ENCODE results near the gene CMTM1. TPM values are rescaled to one million over a fixed set of nuclear protein-coding genes. Genes with fewer than 3 reads are reported as not detected.
A peak's percentile ranks its signal among the peaks of the same experiment; 100 is the strongest.
"Not testable (repeated sequence)": the region's sequence is repeated elsewhere in the genome, so short reads cannot be mapped to it uniquely, and the experiment has no call there.

CMTM1 gene
- total RNA-seq, 2 experiments from 2014 or later = 16.6 to 17.8 TPM

DNA sequence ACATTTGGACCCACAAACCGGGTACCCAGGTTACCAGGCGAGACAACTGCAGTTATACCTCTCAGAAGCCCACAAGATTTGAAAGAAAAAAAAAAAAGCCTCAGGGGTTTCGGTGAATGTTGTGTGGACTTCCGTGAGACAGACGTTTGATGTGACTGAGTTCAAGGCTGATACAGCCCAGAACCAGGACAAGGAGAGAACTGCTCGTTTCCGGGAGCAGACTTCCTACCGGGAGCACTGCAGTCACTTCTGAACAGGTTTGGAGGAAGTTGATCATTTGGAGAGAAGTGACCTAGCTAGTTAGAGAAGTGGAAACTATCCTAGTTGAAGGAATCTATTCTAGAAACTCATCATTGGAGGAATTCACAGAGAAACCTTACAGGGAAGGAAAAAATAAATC lies 13.0 kb upstream of the CMTM1 start:
- Mint-ChIP-seq H3K27ac (peak overlapping the region; percentile 91), H3K4me1 (peaks cover 76% of the 10 kb centered on the region), H3K27me3 (no peaks in the 10 kb centered on the region), H3K9me3 (no peaks in the 10 kb centered on the region), H3K36me3 (ENCODE audit: low read depth) (peaks cover 62% of the 10 kb centered on the region), H3K4me3 (peak overlapping the region; percentile 98)
- ChIA-PET CTCF (interaction anchor here (0.8 to 4.9 kb wide), 11 partner anchors 10 to 317 kb away, joined by 4 to 43 read pairs (median 8); partner anchors contain the start of gene NAE1), POLR2A (interaction anchor here (0.7 to 9.9 kb wide), 17 partner anchors 10 to 147 kb away, joined by 3 to 286 read pairs (median 13); partner anchors contain the start of gene CMTM3)
- no peak for DNase-seq

DNA sequence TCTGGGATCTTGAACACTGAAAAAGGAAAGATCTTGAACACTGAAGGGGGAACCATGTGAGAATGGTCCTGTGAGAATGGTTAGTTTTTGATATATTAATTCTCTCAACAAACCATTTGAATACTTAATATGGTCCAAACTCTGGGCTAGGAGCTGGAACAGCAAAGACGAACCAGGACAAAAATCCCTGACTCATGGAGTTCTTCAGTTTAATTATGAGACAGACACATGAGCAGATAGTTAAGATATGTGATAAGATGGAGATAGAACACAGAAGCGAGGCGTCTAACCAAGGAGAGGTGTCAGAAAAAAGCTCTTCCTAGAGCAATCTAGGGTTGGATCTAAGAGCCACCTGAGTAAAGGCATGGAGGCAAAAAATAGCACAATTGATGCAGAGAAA lies 12.2 kb upstream of the CMTM1 start:
- Mint-ChIP-seq H3K27me3 (no peaks in the 10 kb centered on the region), H3K27ac (peak overlapping the region; percentile 91)

DNA sequence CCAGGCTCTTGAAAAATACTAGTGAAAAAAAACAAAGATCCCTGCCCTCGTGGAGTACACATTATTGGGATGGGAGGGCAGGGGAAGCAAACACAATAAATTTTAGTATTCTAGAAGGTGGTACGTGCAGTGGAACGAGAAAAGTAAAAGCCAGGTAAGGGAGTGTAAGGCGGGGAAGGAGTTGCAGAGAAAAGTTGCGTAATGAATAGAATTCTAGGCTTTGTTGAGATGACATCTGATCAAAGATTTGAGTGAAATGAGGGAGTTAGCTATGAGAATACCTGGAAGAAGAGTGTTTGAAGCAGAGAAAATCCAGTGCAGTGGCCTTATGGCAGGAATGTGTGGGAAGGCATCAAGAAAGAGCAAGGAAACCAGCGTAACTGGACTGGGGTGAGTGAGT lies 11.7 kb upstream of the CMTM1 start:
- Mint-ChIP-seq H3K36me3 (ENCODE audit: low read depth) (peaks cover 75% of the 10 kb centered on the region), H3K4me1 (peaks cover 77% of the 10 kb centered on the region), H3K27ac (peak overlapping the region; percentile 91), H3K4me3 (peak overlapping the region; percentile 98), H3K27me3 (no peaks in the 10 kb centered on the region), H3K9me3 (no peaks in the 10 kb centered on the region)
- DNase-seq = no peak
- ChIA-PET POLR2A (interaction anchor here (3.2 to 9.9 kb wide), 6 partner anchors 13 to 54 kb away, joined by 13 to 286 read pairs (median 38); partner anchors contain the start of gene CMTM3), CTCF (interaction anchor here (1.0 to 4.9 kb wide), 4 partner anchors 9 to 148 kb away, joined by 3 to 43 read pairs (median 10); partner anchors contain the start of gene CMTM3)

More for the DNA sequence above, 12.2 kb upstream of the CMTM1 start:
- Mint-ChIP-seq H3K36me3 (ENCODE audit: low read depth) (peaks cover 70% of the 10 kb centered on the region), H3K4me1 (peaks cover 76% of the 10 kb centered on the region), H3K9me3 (no peaks in the 10 kb centered on the region), H3K4me3 (peak overlapping the region; percentile 98)
- no peak for DNase-seq
- CTCF ChIA-PET = interaction anchor here (0.7 to 4.9 kb wide), 6 partner anchors 9 to 148 kb away, joined by 3 to 43 read pairs (median 10); partner anchors contain the start of gene CMTM3
- POLR2A ChIA-PET = interaction anchor here (3.2 to 9.9 kb wide), 8 partner anchors 10 to 54 kb away, joined by 13 to 286 read pairs (median 40); partner anchors contain the start of gene CMTM3

DNA sequence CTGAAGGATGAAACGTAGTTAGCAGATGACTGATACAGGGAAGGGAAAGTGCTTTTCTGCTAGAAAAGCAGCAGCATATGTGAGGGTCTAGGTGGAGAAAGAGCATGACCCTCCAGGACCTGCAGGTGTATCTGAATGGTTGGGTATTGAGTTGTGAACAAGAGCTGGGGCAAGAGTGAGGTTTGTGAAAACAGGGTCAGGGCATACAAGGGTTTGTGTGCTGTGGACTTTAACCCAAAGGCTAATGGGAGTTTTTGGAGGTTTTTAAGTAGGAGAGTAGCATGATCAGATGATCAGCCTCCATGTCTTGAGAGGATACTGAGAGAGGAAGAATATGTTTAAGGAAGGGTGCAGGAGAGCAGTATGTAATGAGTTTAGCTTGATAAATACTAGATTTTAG lies 6.1 kb upstream of the CMTM1 start:
- ChIA-PET CTCF (interaction anchor here (0.8 to 2.1 kb wide), 6 partner anchors 8 to 155 kb away, joined by 3 to 6 read pairs (median 4); partner anchors contain the start of gene CKLF), POLR2A (interaction anchor here (0.9 to 1.1 kb wide), 2 partner anchors 8 to 38 kb away, joined by 4 to 6 read pairs; partner anchors contain the start of gene CKLF)
- DNase-seq = no peak
- Mint-ChIP-seq H3K27ac (peak overlapping the region; percentile 49), H3K4me3 (no peak overlapping the region), H3K9me3 (no peaks in the 10 kb centered on the region), H3K4me1 (peaks cover 83% of the 10 kb centered on the region), H3K36me3 (ENCODE audit: low read depth) (peaks cover 89% of the 10 kb centered on the region), H3K27me3 (no peaks in the 10 kb centered on the region)

DNA sequence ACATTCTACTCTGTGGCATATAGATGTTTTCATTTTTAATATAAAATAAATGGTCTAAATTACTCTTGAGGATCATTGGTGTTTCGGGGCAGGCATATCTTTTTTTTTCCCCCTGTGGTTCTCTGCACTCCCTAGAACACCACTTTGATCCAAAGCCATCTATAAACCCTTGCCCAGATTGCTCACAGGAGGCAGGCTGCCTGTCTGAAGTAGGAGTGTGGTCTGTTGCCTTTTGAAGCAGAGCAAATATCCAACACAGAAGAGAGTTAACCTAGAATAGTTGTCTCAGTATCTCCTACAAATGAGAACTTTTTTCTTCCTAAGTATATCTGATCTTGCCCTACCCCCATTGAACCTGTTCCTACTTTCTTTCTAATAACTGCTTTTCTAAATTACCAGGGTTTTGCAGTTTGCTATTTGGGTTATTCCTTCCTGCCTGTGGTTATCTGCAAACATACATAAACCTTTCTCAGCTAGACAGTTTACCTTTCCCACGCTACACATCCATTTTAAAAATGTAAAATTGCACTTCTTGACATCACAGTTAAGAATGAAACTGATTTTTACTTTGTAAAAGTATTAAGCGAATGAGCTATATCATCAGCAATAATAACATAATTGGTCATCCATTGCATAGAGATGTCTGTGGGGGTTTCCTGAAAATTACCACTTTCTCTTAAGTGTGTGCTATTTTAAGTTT lies 4.7 kb upstream of the CMTM1 start:
- Mint-ChIP-seq H3K9me3 (no peaks in the 10 kb centered on the region), H3K4me1 (peaks cover 72% of the 10 kb centered on the region), H3K36me3 (ENCODE audit: low read depth) (peaks cover 89% of the 10 kb centered on the region), H3K27ac (peak overlapping the region; percentile 75), H3K27me3 (no peaks in the 10 kb centered on the region), H3K4me3 (peak overlapping the region; percentile 18)
- DNase-seq = no peak
- POLR2A ChIA-PET = interaction anchor here (0.6 to 4.8 kb wide), 14 partner anchors 10 to 190 kb away, joined by 3 to 52 read pairs (median 6); partner anchors contain the start of genes CKLF, CMTM2, CMTM3 and TK2
- CTCF ChIA-PET = interaction anchor here (0.6 to 4.3 kb wide), 12 partner anchors 9 to 177 kb away, joined by 3 to 44 read pairs (median 9); partner anchors contain the start of genes CKLF, CMTM2, CMTM3 and TK2

DNA sequence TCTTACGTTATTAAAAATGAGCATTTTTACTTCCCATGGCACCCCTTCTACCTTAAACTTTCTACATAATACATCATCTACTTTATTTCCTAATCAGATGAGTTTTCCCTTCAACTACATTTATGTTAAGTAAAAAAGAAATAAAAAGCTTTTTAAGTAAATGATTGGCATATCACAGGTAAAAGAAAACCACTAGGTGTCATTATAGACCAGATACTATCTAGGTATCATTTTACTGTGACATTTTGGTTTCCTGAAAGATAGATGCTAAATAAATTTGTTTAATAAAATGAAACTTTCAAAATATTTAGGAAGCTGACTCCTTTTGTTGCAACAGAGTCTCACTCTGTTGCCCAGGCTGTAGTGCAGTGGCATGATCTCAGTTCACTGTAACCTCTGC lies 3.8 kb upstream of the CMTM1 start:
- Mint-ChIP-seq H3K27me3 (no peaks in the 10 kb centered on the region), H3K4me1 (peaks cover 69% of the 10 kb centered on the region), H3K9me3 (no peaks in the 10 kb centered on the region), H3K4me3 (no peak overlapping the region), H3K36me3 (ENCODE audit: low read depth) (peaks cover 92% of the 10 kb centered on the region), H3K27ac (peak overlapping the region; percentile 59)
- no peak for DNase-seq
- ChIA-PET POLR2A (interaction anchor here (0.8 to 4.8 kb wide), 19 partner anchors 11 to 312 kb away, joined by 3 to 52 read pairs (median 4); partner anchors contain the start of genes CKLF, CMTM2, CMTM3 and TK2), CTCF (interaction anchor here (0.6 to 4.3 kb wide), 18 partner anchors 10 to 306 kb away, joined by 3 to 44 read pairs (median 4); partner anchors contain the start of genes CKLF, CMTM2, CMTM3 and TK2)

DNA sequence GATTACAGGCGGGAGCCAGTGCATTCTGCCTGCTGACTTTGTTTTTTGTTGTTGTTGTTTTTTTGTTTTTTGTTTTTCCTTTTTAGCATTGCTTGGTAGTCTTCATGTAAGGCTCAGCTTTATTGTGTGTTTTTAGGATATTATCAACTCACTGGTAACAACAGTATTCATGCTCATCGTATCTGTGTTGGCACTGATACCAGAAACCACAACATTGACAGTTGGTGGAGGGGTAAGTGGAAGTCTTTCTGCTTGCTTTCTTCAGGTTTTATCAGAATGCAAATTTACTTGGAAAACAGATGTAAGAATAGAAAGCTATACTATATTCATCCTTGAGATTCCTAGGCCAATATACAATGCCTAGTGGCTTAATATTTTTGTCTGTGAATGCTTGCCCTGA lies 3.3 kb upstream of the CMTM1 start:
- H3K4me3 Mint-ChIP-seq = peak overlapping the region; percentile 16

DNA sequence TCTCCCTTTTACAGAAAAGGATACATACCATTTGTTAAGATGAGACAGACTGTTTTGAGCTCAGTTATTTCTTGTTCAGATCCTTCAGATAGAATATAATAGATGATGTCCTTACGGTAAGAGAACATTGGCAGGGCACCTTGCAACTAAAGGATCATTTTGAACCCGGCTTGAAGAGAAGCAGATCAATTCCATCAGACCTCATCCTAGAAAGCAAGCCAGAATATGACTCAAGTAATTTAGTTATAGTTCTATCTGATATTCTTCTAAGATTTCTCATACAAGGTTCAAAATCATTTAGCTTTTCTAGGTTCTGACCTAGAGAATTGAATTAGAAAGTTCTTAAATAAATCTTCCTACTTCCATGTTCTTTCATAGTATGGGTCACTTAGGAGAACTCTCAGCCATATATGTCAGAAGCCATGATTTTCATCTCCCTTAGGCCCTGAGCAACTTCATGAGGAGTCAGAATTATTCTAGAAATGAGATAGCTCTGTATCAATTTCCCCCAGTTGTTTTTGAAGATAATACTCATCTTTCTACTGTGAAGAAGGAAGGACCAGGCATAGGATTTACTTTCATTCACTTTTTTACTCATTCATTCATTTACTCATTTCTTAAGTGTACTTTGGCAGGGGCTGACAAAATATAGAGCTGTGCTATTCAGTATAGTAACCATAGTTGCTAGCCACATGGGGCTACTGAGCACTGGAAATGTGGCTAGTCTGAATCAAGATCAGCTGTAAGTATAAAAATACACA lies 2.5 kb upstream of the CMTM1 start:
- POLR2A ChIA-PET = interaction anchor here (0.9 to 4.8 kb wide), 22 partner anchors 8 to 311 kb away, joined by 3 to 52 read pairs (median 4); partner anchors contain the start of genes CKLF, CMTM2, CMTM3 and TK2
- CTCF ChIA-PET = interaction anchor here (0.6 to 4.3 kb wide), 18 partner anchors 10 to 305 kb away, joined by 3 to 44 read pairs (median 6); partner anchors contain the start of genes CKLF, CMTM2, DYNC1LI2 and NAE1
- no peak for DNase-seq
- Mint-ChIP-seq H3K9me3 (no peaks in the 10 kb centered on the region), H3K4me1 (peaks cover 64% of the 10 kb centered on the region), H3K4me3 (no peak overlapping the region), H3K36me3 (ENCODE audit: low read depth) (peaks cover 85% of the 10 kb centered on the region), H3K27ac (peak overlapping the region; percentile 59), H3K27me3 (no peaks in the 10 kb centered on the region)

More for the DNA sequence above, 3.3 kb upstream of the CMTM1 start:
- ChIA-PET CTCF (interaction anchor here (0.7 to 4.3 kb wide), 18 partner anchors 11 to 305 kb away, joined by 3 to 44 read pairs (median 4); partner anchors contain the start of genes CKLF, CMTM2, DYNC1LI2 and TK2), POLR2A (interaction anchor here (0.8 to 4.8 kb wide), 19 partner anchors 9 to 312 kb away, joined by 3 to 52 read pairs (median 4); partner anchors contain the start of genes CKLF, CMTM2, CMTM3 and TK2)
- peak overlapping the region; percentile 59 for H3K27ac Mint-ChIP-seq
- H3K9me3 Mint-ChIP-seq = no peaks in the 10 kb centered on the region
- DNase-seq = no peak
- H3K36me3 Mint-ChIP-seq (ENCODE audit: low read depth) = peaks cover 92% of the 10 kb centered on the region
- peaks cover 71% of the 10 kb centered on the region for H3K4me1 Mint-ChIP-seq
- no peaks in the 10 kb centered on the region for H3K27me3 Mint-ChIP-seq

DNA sequence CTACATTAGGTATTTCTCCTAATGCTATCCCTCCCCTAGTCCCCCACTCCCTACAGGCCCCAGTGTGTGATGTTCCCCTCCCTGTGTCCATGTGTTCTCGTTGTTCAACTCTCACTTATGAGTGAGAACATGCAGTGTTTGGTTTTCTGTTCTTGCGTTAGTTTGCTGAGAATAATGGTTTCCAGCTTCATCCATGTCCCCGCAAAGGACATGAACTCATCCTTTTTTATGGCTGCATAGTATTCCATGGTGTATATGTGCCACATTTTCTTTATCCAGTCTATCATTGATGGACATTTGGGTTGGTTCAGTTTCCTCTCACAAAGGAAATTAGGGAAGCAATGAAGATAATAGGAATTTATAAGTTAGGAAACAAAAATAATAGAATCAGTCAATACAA lies 1.0 kb downstream of the CMTM1 start:
- H3K27ac Mint-ChIP-seq, CTCF ChIA-PET, H3K4me3 Mint-ChIP-seq, DNase-seq, POLR2A ChIA-PET, H3K9me3 Mint-ChIP-seq, H3K27me3 Mint-ChIP-seq: not testable (repeated sequence)
- peaks cover 36% of the 10 kb centered on the region for H3K4me1 Mint-ChIP-seq
- peaks cover 77% of the 10 kb centered on the region for H3K36me3 Mint-ChIP-seq (ENCODE audit: low read depth)

DNA sequence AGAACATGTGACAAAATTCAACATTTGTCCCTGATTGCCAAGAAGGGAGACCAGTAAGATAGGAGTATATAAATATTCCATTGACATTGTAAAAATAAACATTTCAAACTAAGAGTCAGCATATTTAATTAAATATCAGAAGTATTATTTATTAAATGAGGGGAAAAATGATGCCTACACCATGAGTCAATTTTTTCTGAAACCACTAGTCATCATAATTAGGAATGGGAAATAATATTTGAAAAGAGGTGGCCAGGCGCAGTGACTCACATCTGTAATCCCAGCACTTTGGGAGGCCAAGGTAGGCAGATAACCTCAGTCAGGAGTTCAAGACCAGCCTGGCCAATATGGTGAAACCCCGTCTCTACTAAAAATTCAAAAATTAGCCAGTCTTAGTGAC lies 2.1 kb downstream of the CMTM1 start:
- peaks cover 69% of the 10 kb centered on the region for H3K36me3 Mint-ChIP-seq (ENCODE audit: low read depth)
- POLR2A ChIA-PET = interaction anchor here (1.2 kb wide), 1 partner anchor 57 kb away, joined by 3 read pairs; no protein-coding TSS in a partner anchor
- peaks cover 28% of the 10 kb centered on the region for H3K4me1 Mint-ChIP-seq
- CTCF ChIA-PET = no interaction called here
- no peak overlapping the region for H3K4me3 Mint-ChIP-seq
- H3K9me3 Mint-ChIP-seq = no peaks in the 10 kb centered on the region
- H3K27ac Mint-ChIP-seq = no peak overlapping the region
- no peak for DNase-seq
- H3K27me3 Mint-ChIP-seq = no peaks in the 10 kb centered on the region

DNA sequence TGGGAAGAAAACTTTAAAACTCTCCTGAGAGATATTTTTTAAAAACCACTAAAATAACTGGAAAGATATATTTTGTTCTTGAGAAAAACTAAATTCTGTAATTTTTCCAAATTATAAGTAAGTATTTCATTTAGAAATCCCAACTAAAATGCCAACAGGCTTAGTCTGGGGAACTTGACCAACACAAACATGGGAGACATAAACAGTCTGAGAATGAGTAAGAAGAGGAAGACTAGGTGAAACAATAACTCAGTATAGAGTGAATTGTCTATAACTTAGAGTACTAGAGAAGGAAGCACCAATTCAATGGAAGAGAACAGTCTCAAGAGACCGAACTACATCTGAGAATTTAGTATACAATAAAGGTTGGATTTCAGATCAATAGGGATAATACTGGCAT lies 2.9 kb downstream of the CMTM1 start:
- ChIA-PET CTCF (interaction anchor here (1.5 kb wide), 1 partner anchor 162 kb away, joined by 3 read pairs; no protein-coding TSS in a partner anchor), POLR2A (interaction anchor here (1.2 to 1.4 kb wide), 2 partner anchors 12 to 58 kb away, joined by 3 to 4 read pairs; no protein-coding TSS in a partner anchor)
- peaks cover 21% of the 10 kb centered on the region for H3K4me1 Mint-ChIP-seq
- H3K9me3 Mint-ChIP-seq = no peaks in the 10 kb centered on the region
- H3K4me3 Mint-ChIP-seq = no peak overlapping the region
- DNase-seq = no peak
- no peaks in the 10 kb centered on the region for H3K27me3 Mint-ChIP-seq
- H3K27ac Mint-ChIP-seq = no peak overlapping the region
- H3K36me3 Mint-ChIP-seq (ENCODE audit: low read depth) = peaks cover 61% of the 10 kb centered on the region
